NCI-H446 treated with DMSO at 0.1 percent for 48 hours (cell line): ENCODE measurements around the gene ALAD.
"Not testable (repeated sequence)": the region's sequence is repeated elsewhere in the genome, so short reads cannot be mapped to it uniquely, and the experiment has no call there.

Source experiments
- DNase-seq: peaks from one replicate; lab custom pipeline; 2025; lab: John Stamatoyannopoulos, UW

The ALAD gene

GRCh38 chr9:113373676-113374392, 27.2 kb downstream of the ALAD start:
- DNase-seq: no peak

- no peak for DNase-seq
Measured at GRCh38 chr9:113373256-113373655, 27.8 kb downstream of the ALAD start.

GRCh38 chr9:113372059-113372458, 29.0 kb downstream of the ALAD start:
- DNase-seq: no peak

GRCh38 chr9:113370806-113371325, 30.2 kb downstream of the ALAD start:
- no peak for DNase-seq

GRCh38 chr9:113369855-113370140, 31.3 kb downstream of the ALAD start:
- no peak for DNase-seq

GRCh38 chr9:113368982-113369854, 31.9 kb downstream of the ALAD start:
- DNase-seq: no peak

- DNase-seq: no peak
Measured at GRCh38 chr9:113368348-113368981, 32.6 kb downstream of the ALAD start.

- not testable (repeated sequence) for DNase-seq
Measured at GRCh38 chr9:113365652-113366051, 35.4 kb downstream of the ALAD start.

- DNase-seq: no peak
Measured at GRCh38 chr9:113364951-113365350, 36.1 kb downstream of the ALAD start.

GRCh38 chr9:113363336-113363735, 37.7 kb downstream of the ALAD start:
- DNase-seq: no peak

- DNase-seq: no peak
Measured at GRCh38 chr9:113361304-113362018, 39.6 kb downstream of the ALAD start.

- no peak for DNase-seq
Measured at GRCh38 chr9:113360242-113360842, 40.7 kb downstream of the ALAD start.

GRCh38 chr9:113359385-113359784, 41.7 kb downstream of the ALAD start:
- DNase-seq: no peak

- no peak for DNase-seq
Measured at GRCh38 chr9:113356686-113357292, 44.3 kb downstream of the ALAD start.

- DNase-seq: no peak
Measured at GRCh38 chr9:113355040-113355596, 46.0 kb downstream of the ALAD start.

GRCh38 chr9:113352411-113352810, 48.7 kb downstream of the ALAD start:
- DNase-seq: no peak

- no peak for DNase-seq
Measured at GRCh38 chr9:113352006-113352405, 49.1 kb downstream of the ALAD start.

- no peak for DNase-seq
Measured at GRCh38 chr9:113350937-113351336, 50.1 kb downstream of the ALAD start.

GRCh38 chr9:113350107-113350661, 50.9 kb downstream of the ALAD start:
- DNase-seq: no peak

GRCh38 chr9:113349445-113350094, 51.5 kb downstream of the ALAD start, which contains the start of gene BSPRY:
TSS of gene BSPRY (plus strand) at chr9:113349541. CDS start at chr9:113349580, 39 bp downstream.
- no peak for DNase-seq
